Heart left ventricle (tissue), 13 donors: ENCODE measurements around the gene DGKA.

Experiments used
- POLR2A ChIP-seq, 2 donors: fragments of 450-650 bp; IDR thresholded peaks; one replicate each; pipeline ENCODE4 v1.6.1; 2017; ENCODE audit warnings: antibody characterized with exemption in 2 of 2, mild to moderate bottlenecking in 2 of 2, moderate library complexity in 2 of 2
- TF ChIP-seq, protein P1 (sequence below), 12 donors: fragments of 200-600 bp; sonication (generic) in 4 of 12; IDR thresholded peaks; one replicate each; pipeline versions ENCODE4 v1.5.0 to v1.8.0; 2018 to 2022; ENCODE audit warnings: antibody characterized with exemption in 12 of 12, mild to moderate bottlenecking in 5 of 12
- donor health status: ischemic (EF 13 %, LVEDD 7.1; RV severe dilation, severe dysfunction).
- donor health status: DM: no; HTN: yes; CAD: no.
- donor health status: DM: no; HTN: no; CAD: no.
- donor health status: ischemic (EF 25% LVEDD 6.9; RV normal size, moderate dysfunction).
- donor health status: ischemic (EF 25% LVEDD 5.7; RV mildly dilated, moderate dysfunction).
- donor health status: ischemic (EF 35%, LVEDD 5.7; RV mildly dilated, moderate dysfunction).
- donor health status: nonischemic (EF 11% LVEDD 7.7; RV severe dilation, severe dysfunction).
- donor health status: DM: yes; HTN: yes; CAD: no.
- donor health status: PGD.
- donor health status: ischemic (EF 29% LVEDD 5.4; RV normal size, mild dysfunction).
- donor health status: nonischemic (EF 23%, LVEDD 6.1; RV moderate dilation, normal function).

DNA sequence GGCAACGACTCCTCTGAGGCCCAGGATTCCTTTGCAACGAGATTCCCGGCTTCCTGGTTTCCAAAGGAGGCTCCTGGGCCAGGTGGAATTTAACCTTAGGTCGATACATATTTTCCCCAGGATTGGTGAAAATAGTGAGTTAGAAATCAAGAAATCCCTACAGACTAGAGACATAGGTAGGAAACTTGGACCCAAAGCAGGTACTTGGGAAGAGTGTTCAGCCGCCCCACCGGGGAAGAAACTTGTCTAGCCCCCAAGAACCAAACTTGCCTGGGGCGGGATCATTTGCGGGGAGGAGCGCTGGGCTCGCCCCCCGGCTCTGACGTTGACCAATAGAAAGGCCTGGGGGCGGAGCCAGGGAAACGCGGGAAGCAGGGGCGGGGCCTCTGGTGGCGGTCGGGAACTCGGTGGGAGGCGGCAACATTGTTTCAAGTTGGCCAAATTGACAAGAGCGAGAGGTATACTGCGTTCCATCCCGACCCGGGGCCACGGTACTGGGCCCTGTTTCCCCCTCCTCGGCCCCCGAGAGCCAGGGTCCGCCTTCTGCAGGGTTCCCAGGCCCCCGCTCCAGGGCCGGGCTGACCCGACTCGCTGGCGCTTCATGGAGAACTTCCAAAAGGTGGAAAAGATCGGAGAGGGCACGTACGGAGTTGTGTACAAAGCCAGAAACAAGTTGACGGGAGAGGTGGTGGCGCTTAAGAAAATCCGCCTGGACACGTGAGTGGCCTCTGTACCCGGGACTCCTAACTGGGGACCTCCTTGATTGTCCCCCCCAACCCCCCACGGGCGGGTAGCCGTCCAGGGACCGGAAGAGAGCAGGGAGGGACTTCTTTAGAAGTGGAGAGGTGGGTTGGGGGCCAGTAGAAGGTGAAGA, 35.7 kb downstream of the DGKA start, which contains the start of gene CDK2:
- TF ChIP-seq POLR2A (IDR thresholded peaks at IDR 0.05): peak; percentile 15 to 81
- TF ChIP-seq, protein P1, sequence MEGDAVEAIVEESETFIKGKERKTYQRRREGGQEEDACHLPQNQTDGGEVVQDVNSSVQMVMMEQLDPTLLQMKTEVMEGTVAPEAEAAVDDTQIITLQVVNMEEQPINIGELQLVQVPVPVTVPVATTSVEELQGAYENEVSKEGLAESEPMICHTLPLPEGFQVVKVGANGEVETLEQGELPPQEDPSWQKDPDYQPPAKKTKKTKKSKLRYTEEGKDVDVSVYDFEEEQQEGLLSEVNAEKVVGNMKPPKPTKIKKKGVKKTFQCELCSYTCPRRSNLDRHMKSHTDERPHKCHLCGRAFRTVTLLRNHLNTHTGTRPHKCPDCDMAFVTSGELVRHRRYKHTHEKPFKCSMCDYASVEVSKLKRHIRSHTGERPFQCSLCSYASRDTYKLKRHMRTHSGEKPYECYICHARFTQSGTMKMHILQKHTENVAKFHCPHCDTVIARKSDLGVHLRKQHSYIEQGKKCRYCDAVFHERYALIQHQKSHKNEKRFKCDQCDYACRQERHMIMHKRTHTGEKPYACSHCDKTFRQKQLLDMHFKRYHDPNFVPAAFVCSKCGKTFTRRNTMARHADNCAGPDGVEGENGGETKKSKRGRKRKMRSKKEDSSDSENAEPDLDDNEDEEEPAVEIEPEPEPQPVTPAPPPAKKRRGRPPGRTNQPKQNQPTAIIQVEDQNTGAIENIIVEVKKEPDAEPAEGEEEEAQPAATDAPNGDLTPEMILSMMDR (IDR thresholded peaks at IDR 0.05): no peak
